ENCODE results near the gene SCNN1A.

The SCNN1A gene

DNA sequence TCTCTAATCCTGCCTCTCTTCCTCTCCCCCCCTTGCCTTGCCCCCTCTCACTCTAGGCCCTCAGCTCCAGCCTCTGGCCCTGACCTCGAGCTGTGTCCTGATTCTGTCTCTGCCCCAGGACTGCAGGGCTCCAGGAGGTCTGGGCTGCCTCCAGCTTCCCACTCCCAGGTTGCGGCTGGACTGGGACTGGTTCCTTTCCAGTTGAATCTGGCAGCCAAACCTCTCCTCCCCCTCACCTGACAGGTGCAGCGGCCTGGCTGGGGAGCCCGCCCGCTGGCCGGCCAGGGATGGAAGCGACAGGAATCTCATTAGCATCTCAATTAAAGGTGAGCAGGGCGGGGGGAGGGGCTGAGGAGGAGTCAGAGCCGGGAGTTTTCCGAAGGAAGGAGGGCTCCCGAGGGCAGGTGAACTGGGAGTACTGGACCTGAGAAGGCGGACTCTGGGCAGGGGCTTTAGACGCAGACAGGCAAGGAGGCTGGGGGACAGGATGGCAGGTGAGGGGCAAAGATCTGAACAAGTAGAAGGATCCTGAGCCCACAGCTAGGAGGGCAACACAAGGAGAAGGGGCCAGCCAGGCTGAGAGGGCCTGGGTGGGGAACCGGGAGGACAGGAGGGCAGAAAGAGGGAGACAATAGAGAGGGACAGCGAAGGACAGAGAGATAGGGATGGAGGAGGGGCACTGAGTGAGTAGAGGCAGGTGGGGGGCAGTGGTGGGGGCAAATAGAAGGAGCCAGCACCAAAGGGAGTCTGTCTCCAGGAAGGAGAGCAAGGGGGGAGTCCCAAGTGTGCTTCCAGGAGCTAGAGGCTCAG is at the start of gene SCNN1A:
Gene SCNN1A, minus strand, starts transcription at position 295 of the 810 bp plus-strand sequence. CDS start 780 bp downstream, outside the sequence.
- Histone ChIP-seq H3K4me1 (ENCODE audit: insufficient read depth, low read length) (peaks cover 55% of the 10 kb centered on the region), H3K9me3 (ENCODE audit: low read length) (no peaks in the 10 kb centered on the region), H3K9ac (ENCODE audit: low read length) (no peak within 1 kb of the TSS), H3K27ac (ENCODE audit: low read depth, low read length) (peak within 1 kb of the TSS; percentile 67), H3K4me3 (ENCODE audit: low read depth in 1 of 2, low read length in 2 of 2) (no peak within 1 kb of the TSS), H3K27me3 (ENCODE audit: control insufficient read depth in 1 of 2, insufficient read depth in 2 of 2, low read length in 2 of 2) (no peaks in the 10 kb centered on the region), H3K36me3 (ENCODE audit: insufficient read depth, low read length) (no peaks in the 10 kb centered on the region)

- no peak overlapping the region for H3K4me3 ChIP-seq (ENCODE audit: low read depth in 1 of 2, low read length in 2 of 2)
- H3K27me3 ChIP-seq (ENCODE audit: control insufficient read depth in 1 of 2, insufficient read depth in 2 of 2, low read length in 2 of 2), result no peaks in the 10 kb centered on the region
- H3K9ac ChIP-seq (ENCODE audit: low read length), result no peak overlapping the region
- H3K4me1 ChIP-seq (ENCODE audit: insufficient read depth, low read length), result peaks cover 18% of the 10 kb centered on the region
- no peaks in the 10 kb centered on the region for H3K36me3 ChIP-seq (ENCODE audit: insufficient read depth, low read length)
- no peaks in the 10 kb centered on the region for H3K9me3 ChIP-seq (ENCODE audit: low read length)
- no peak overlapping the region for H3K27ac ChIP-seq (ENCODE audit: low read depth, low read length)
These were observed 49.5 kb upstream of the SCNN1A start for GRCh38 chr12:6424866-6425265.

DNA sequence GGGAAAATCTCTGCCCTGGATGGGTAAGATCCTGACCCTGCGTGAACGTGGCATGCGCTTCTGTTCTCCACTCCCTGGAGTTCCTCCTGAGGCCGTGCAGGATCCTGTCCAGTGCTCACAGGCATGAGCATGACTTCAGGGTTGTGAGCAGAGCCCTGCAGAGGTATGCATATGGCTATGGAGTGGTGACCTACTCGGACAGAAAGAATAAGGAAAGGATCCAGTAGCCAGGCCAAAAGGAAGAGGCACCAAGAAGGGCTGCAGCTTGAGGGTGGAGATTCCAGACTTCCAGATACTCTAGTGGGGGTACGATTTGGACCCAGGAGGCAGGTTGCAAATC is 48.6 kb upstream of the SCNN1A start:
- Histone ChIP-seq H3K9me3 (ENCODE audit: low read length) (no peaks in the 10 kb centered on the region), H3K9ac (ENCODE audit: low read length) (no peak overlapping the region), H3K27ac (ENCODE audit: low read depth, low read length) (peak overlapping the region; percentile 71), H3K4me1 (ENCODE audit: insufficient read depth, low read length) (peaks cover 18% of the 10 kb centered on the region), H3K27me3 (ENCODE audit: control insufficient read depth in 1 of 2, insufficient read depth in 2 of 2, low read length in 2 of 2) (no peaks in the 10 kb centered on the region), H3K4me3 (ENCODE audit: low read depth in 1 of 2, low read length in 2 of 2) (no peak overlapping the region), H3K36me3 (ENCODE audit: insufficient read depth, low read length) (no peaks in the 10 kb centered on the region)

DNA sequence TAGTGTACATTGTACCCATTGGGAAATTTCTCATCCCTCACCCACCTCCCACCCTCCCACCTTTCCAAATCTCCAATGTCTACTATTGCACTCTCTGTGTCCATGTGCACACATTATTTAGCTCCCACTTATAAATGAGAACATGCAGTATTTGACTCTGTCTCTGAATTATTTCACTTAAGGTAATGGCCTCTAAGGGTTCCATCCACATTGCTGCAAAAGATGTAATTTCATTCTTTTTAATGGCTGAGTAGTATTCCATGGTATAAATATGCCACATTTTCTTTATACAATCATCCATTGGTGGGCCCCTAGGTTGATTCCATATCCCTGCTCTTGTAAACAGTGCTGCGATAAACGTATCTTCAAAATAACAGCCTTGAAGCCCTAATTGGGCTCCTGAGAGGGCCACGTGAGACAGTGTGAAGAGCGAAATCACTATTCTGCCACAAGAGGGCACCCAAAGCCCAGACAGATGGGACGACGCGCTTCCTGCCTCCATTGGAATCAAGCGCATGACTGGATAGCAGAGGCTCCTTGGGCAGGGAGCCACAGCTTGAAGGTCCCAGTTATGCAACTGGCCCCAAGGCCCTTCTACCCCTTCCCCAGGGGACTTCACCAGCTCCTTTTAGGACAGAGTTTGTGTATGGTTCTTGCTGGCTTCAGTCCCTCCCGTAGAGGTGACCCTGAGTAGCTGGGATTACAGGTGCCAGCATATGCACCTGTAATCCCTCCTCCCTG is 48.1 kb upstream of the SCNN1A start:
- Histone ChIP-seq H3K27ac (ENCODE audit: low read depth, low read length) (peak overlapping the region; percentile 71), H3K4me1 (ENCODE audit: insufficient read depth, low read length) (peaks cover 18% of the 10 kb centered on the region), H3K4me3 (ENCODE audit: low read depth in 1 of 2, low read length in 2 of 2) (no peak overlapping the region), H3K9ac (ENCODE audit: low read length) (no peak overlapping the region), H3K9me3 (ENCODE audit: low read length) (no peaks in the 10 kb centered on the region), H3K36me3 (ENCODE audit: insufficient read depth, low read length) (no peaks in the 10 kb centered on the region), H3K27me3 (ENCODE audit: control insufficient read depth in 1 of 2, insufficient read depth in 2 of 2, low read length in 2 of 2) (no peaks in the 10 kb centered on the region)

DNA sequence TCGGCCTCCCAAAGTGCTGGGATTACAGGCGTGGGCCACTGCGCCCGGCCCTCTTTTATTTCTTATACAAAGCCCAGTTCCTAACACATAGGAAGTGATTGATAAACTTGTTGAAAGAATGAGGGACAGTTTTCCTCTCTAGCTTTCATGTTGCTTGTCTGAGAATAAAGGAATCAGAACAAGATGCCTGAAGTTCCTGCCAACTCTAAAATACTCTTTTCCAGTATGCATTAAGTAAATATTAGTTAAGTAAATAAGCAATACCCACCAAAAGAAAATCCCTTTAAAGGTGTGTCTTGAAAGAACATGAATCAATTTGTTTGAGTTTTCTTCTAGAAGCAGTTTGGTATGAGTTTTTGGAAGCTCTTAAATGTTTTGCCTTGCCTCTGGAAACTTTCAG is 45.0 kb upstream of the SCNN1A start:
- Histone ChIP-seq H3K4me1 (ENCODE audit: insufficient read depth, low read length) (peaks cover 18% of the 10 kb centered on the region), H3K9me3 (ENCODE audit: low read length) (no peaks in the 10 kb centered on the region), H3K9ac (ENCODE audit: low read length) (no peak overlapping the region), H3K36me3 (ENCODE audit: insufficient read depth, low read length) (no peaks in the 10 kb centered on the region), H3K27me3 (ENCODE audit: control insufficient read depth in 1 of 2, insufficient read depth in 2 of 2, low read length in 2 of 2) (no peaks in the 10 kb centered on the region), H3K27ac (ENCODE audit: low read depth, low read length) (no peak overlapping the region), H3K4me3 (ENCODE audit: low read depth in 1 of 2, low read length in 2 of 2) (no peak overlapping the region)

DNA sequence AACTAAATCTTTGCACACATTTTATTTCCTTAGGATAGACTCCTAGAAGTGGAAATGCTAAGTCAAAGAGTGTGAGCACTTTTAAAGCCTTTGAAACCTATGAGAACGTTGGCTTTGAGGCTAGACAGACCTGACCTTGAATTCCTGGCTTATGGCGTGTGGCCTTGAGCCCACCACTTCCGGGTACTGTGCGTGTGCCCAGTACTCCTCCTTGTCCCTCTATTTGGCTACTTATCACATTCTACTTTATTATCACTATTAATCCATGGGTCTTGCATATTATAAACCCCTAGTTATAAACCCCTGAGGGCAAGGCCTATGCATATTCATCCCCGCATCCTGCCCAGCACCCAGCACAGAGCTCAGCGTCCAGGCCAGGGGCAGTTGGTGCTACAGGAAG is 43.4 kb upstream of the SCNN1A start:
- Histone ChIP-seq H3K4me3 (ENCODE audit: low read depth in 1 of 2, low read length in 2 of 2) (no peak overlapping the region), H3K27ac (ENCODE audit: low read depth, low read length) (no peak overlapping the region), H3K36me3 (ENCODE audit: insufficient read depth, low read length) (no peaks in the 10 kb centered on the region), H3K9me3 (ENCODE audit: low read length) (no peaks in the 10 kb centered on the region), H3K27me3 (ENCODE audit: control insufficient read depth in 1 of 2, insufficient read depth in 2 of 2, low read length in 2 of 2) (no peaks in the 10 kb centered on the region), H3K9ac (ENCODE audit: low read length) (no peak overlapping the region), H3K4me1 (ENCODE audit: insufficient read depth, low read length) (peaks cover 14% of the 10 kb centered on the region)

DNA sequence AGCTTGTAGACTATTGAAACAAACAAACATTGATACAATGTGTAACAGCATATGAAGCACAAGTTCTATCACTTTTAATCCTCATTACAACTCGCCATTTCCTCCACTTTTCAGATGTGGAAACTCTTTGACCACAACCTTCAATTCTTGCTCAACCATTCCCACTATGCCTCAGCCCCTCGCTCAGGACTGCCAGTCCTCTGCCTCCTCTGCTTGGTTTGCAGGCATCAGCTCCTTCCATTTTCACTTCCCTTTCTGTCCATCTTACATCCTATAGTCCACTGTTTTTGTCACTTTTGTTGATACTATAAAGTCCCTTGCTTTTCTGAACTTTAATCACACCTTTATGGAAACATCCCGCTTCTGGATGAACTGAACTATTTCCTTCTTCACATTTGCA is 41.2 kb upstream of the SCNN1A start:
- H3K27me3 ChIP-seq (ENCODE audit: control insufficient read depth in 1 of 2, insufficient read depth in 2 of 2, low read length in 2 of 2), result no peaks in the 10 kb centered on the region
- no peaks in the 10 kb centered on the region for H3K9me3 ChIP-seq (ENCODE audit: low read length)

DNA sequence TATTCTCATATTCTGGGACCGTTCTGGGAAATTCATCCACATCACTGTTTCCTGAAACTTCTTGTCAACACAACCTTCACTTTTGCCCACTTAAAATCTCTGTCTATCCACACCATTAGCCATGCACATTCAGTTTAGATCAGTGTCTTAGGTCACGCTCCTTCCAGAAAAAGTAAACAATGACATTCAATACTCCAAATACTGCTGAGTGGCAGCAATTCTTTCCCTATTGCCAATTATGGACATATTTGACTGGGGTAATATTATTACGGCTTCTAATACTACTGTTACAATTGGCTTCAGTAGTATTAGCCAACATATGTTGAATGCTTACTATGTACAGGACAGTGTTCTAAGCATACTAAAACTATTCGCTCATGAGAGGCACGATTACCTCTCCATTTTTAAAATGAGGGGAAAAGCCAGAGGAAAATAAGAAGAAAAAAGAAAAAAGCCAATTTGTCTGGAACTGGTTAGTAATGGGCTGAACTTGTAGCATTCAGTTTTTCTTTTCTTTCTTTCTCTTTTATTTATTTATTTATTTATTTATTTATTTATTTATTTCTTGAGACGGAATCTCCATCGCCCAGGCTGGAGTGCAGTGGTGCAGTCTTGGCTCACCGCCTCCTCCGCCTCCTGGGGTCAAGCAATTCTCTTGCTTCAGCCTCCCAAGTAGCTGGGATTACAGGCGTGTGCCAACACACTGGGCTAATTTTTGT is 32.0 kb upstream of the SCNN1A start:
- H3K9ac ChIP-seq (ENCODE audit: low read length), result no peak overlapping the region
- H3K36me3 ChIP-seq (ENCODE audit: insufficient read depth, low read length), result no peaks in the 10 kb centered on the region
- H3K4me1 ChIP-seq (ENCODE audit: insufficient read depth, low read length), result no peaks in the 10 kb centered on the region
- no peak overlapping the region for H3K27ac ChIP-seq (ENCODE audit: low read depth, low read length)
- no peak overlapping the region for H3K4me3 ChIP-seq (ENCODE audit: low read depth in 1 of 2, low read length in 2 of 2)
- no peaks in the 10 kb centered on the region for H3K27me3 ChIP-seq (ENCODE audit: control insufficient read depth in 1 of 2, insufficient read depth in 2 of 2, low read length in 2 of 2)
- H3K9me3 ChIP-seq (ENCODE audit: low read length), result no peaks in the 10 kb centered on the region

More for the DNA sequence above, 41.2 kb upstream of the SCNN1A start:
- H3K4me1 ChIP-seq (ENCODE audit: insufficient read depth, low read length), result peaks cover 9% of the 10 kb centered on the region
- no peak overlapping the region for H3K27ac ChIP-seq (ENCODE audit: low read depth, low read length)
- H3K4me3 ChIP-seq (ENCODE audit: low read depth in 1 of 2, low read length in 2 of 2), result no peak overlapping the region
- H3K9ac ChIP-seq (ENCODE audit: low read length), result no peak overlapping the region
- no peaks in the 10 kb centered on the region for H3K36me3 ChIP-seq (ENCODE audit: insufficient read depth, low read length)

DNA sequence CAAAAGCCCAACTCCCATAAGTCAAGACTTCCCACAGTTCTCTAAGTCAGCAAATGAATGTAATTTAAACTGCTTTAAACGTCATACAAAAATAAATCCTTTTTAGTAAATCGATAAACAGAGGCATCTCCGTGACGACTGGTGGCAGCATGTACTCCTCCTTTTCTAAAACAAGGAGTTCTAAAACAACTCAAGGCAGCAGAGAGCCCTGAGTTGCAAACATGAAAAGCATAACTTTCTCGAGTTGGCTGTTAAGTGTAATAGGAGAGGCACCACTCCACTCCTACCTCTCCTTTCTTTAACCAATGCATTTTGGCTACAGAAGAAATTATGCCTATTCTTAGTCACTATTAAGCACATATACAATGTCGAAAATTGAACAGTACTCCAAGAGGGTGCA is 30.6 kb upstream of the SCNN1A start:
- Histone ChIP-seq H3K36me3 (ENCODE audit: insufficient read depth, low read length) (no peaks in the 10 kb centered on the region), H3K4me3 (ENCODE audit: low read depth in 1 of 2, low read length in 2 of 2) (no peak overlapping the region), H3K9ac (ENCODE audit: low read length) (no peak overlapping the region), H3K27ac (ENCODE audit: low read depth, low read length) (no peak overlapping the region), H3K4me1 (ENCODE audit: insufficient read depth, low read length) (no peaks in the 10 kb centered on the region), H3K9me3 (ENCODE audit: low read length) (no peaks in the 10 kb centered on the region), H3K27me3 (ENCODE audit: control insufficient read depth in 1 of 2, insufficient read depth in 2 of 2, low read length in 2 of 2) (no peaks in the 10 kb centered on the region)

DNA sequence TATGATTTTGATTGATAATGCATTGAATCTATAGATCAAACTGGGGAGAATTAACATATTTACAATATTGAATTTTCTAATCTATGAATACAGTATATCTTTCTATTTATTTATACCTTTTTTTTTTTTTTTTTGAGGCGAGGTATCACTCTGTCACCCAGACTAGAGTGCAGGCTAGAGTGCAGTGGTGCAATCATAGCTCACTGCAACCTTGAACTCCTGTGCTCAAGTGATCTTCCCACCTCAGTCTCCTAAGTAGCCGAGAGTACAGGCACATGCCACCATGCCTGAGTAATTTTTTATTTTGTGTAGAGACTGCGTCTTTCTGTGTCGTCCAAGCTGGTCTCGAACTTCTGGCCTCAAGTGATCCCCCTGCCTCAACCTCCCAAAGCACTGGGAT is 29.0 kb upstream of the SCNN1A start:
- no peak overlapping the region for H3K4me3 ChIP-seq (ENCODE audit: low read depth in 1 of 2, low read length in 2 of 2)
- H3K27ac ChIP-seq (ENCODE audit: low read depth, low read length), result no peak overlapping the region
- H3K9ac ChIP-seq (ENCODE audit: low read length), result no peak overlapping the region
- H3K9me3 ChIP-seq (ENCODE audit: low read length), result no peaks in the 10 kb centered on the region
- H3K4me1 ChIP-seq (ENCODE audit: insufficient read depth, low read length), result no peaks in the 10 kb centered on the region
- H3K27me3 ChIP-seq (ENCODE audit: control insufficient read depth in 1 of 2, insufficient read depth in 2 of 2, low read length in 2 of 2), result no peaks in the 10 kb centered on the region
- H3K36me3 ChIP-seq (ENCODE audit: insufficient read depth, low read length), result no peaks in the 10 kb centered on the region

GRCh38 chr12:6399884-6400644 is 24.7 kb upstream of the SCNN1A start:
- no peaks in the 10 kb centered on the region for H3K36me3 ChIP-seq (ENCODE audit: insufficient read depth, low read length)
- no peak overlapping the region for H3K27ac ChIP-seq (ENCODE audit: low read depth, low read length)
- H3K9me3 ChIP-seq (ENCODE audit: low read length), result no peaks in the 10 kb centered on the region
- H3K9ac ChIP-seq (ENCODE audit: low read length), result no peak overlapping the region
- H3K27me3 ChIP-seq (ENCODE audit: control insufficient read depth in 1 of 2, insufficient read depth in 2 of 2, low read length in 2 of 2), result no peaks in the 10 kb centered on the region
- H3K4me1 ChIP-seq (ENCODE audit: insufficient read depth, low read length), result no peaks in the 10 kb centered on the region
- no peak overlapping the region for H3K4me3 ChIP-seq (ENCODE audit: low read depth in 1 of 2, low read length in 2 of 2)

Data from muscle layer of colon (tissue), 2 donors.